Coronary artery (tissue), 2 donors: ENCODE results near the gene CWF19L2.

Experiments
- DNase-seq: peaks from one replicate; pipeline ENCODE4 v3.0.0-alpha.2; 2017; ENCODE audit warnings: low spot score
- H3K27ac ChIP-seq, 2 donors: fragments of 200-600 bp; sonication (generic); one replicate each; pipeline ENCODE4 v1.5.1; 2016 to 2019
- H3K4me3 ChIP-seq: fragments of 200-600 bp; sonication (generic); 2 replicates; pipeline ENCODE4 v1.5.1; 2016; ENCODE audit warnings: mild to moderate bottlenecking, moderate library complexity
- CTCF ChIP-seq: fragments of 200-600 bp; sonication (generic); IDR thresholded peaks from one replicate; pipeline ENCODE4 v1.5.1; 2019; ENCODE audit warnings: antibody characterized with exemption

CWF19L2 gene

GRCh38 chr11:107493117-107493516 lies 35.5 kb upstream of the CWF19L2 start:
- no peak overlapping the region for H3K27ac ChIP-seq
- H3K4me3 ChIP-seq, result no peak overlapping the region
- TF ChIP-seq CTCF, result no peak
- no peak for DNase-seq

GRCh38 chr11:107490836-107491235 lies 33.2 kb upstream of the CWF19L2 start:
- no peak overlapping the region for H3K4me3 ChIP-seq
- no peak for DNase-seq
- TF ChIP-seq CTCF, result no peak

GRCh38 chr11:107482234-107482633 lies 24.6 kb upstream of the CWF19L2 start:
- no peak for TF ChIP-seq CTCF
- H3K27ac ChIP-seq, result no peak overlapping the region
- DNase-seq, result no peak
- H3K4me3 ChIP-seq, result no peak overlapping the region

More at GRCh38 chr11:107490836-107491235, 33.2 kb upstream of the CWF19L2 start:
- H3K27ac ChIP-seq, result no peak overlapping the region

GRCh38 chr11:107478922-107479321 lies 21.3 kb upstream of the CWF19L2 start:
- no peak for DNase-seq
- no peak for TF ChIP-seq CTCF
- Histone ChIP-seq H3K27ac (no peak overlapping the region), H3K4me3 (no peak overlapping the region)

GRCh38 chr11:107477820-107478219 lies 20.2 kb upstream of the CWF19L2 start:
- no peak overlapping the region for H3K27ac ChIP-seq
- no peak overlapping the region for H3K4me3 ChIP-seq
- no peak for DNase-seq
- TF ChIP-seq CTCF, result no peak

- no peak for DNase-seq
- TF ChIP-seq CTCF, result no peak
- H3K27ac ChIP-seq, result no peak overlapping the region
- H3K4me3 ChIP-seq, result no peak overlapping the region
Observed at GRCh38 chr11:107473792-107474191, 16.2 kb upstream of the CWF19L2 start.

GRCh38 chr11:107472966-107473365 lies 15.3 kb upstream of the CWF19L2 start:
- H3K4me3 ChIP-seq, result no peak overlapping the region
- no peak for TF ChIP-seq CTCF
- DNase-seq, result no peak
- H3K27ac ChIP-seq, result no peak overlapping the region
